ENCODE measurements around the gene APC.

- TF ChIP-seq POLR2A (IDR thresholded peaks at IDR 0.05; ENCODE audit: low read depth, low read length) (no peak), POLR2AphosphoS5 (IDR thresholded peaks at IDR 0.05; ENCODE audit: low read depth, low read length) (no peak), TAF1 (IDR thresholded peaks at IDR 0.05; ENCODE audit: borderline replicate concordance, low read depth, low read length) (no peak)
Observed at GRCh38 chr5:112795944-112796678, 58.4 kb downstream of the APC start.
